Measurements from ENCODE around the gene RARRES2. TPM values are rescaled to one million over a fixed set of nuclear protein-coding genes. Genes with fewer than 3 reads are reported as not detected.

Gene RARRES2
- total RNA-seq, 1 experiment from 2014 or later = 2.1 TPM

GRCh38 chr7:150313870-150314269 is 27.6 kb downstream of the RARRES2 start:
- Histone ChIP-seq H3K4me3 (replicated peaks in 1 of 2; ENCODE audit: low read depth in 1 of 2, low read length in 2 of 2) (no peak overlapping the region), H4K20me1 (ENCODE audit: insufficient read depth) (no peaks in the 10 kb centered on the region), H3K9me2 (ENCODE audit: insufficient read depth) (no peaks in the 10 kb centered on the region), H3K36me3 (ENCODE audit: control insufficient read depth in 1 of 2, insufficient read depth in 2 of 2, low read length in 2 of 2) (no peaks in the 10 kb centered on the region), H3K4me1 (ENCODE audit: control insufficient read depth in 1 of 2, insufficient read depth in 2 of 2, low read length in 2 of 2) (peaks cover 0 to 19% of the 10 kb centered on the region in 2 experiments; a peak in 3 of 4 replicates), H3K4me2 (ENCODE audit: low read length) (no peak overlapping the region), H3K79me2 (ENCODE audit: insufficient read depth, low read length) (no peaks in the 10 kb centered on the region), H3K27ac (ENCODE audit: low read depth, low read length) (no peak overlapping the region), H2AFZ (ENCODE audit: low read depth, low read length, poor library complexity, severe bottlenecking) (no peak overlapping the region), H3K9ac (ENCODE audit: low read length) (no peak overlapping the region), H3K27me3 (ENCODE audit: insufficient read depth, low read length) (no peaks in the 10 kb centered on the region), H3K9me3 (ENCODE audit: control insufficient read depth in 1 of 2, insufficient read depth in 1 of 2, low read depth in 1 of 2, low read length in 2 of 2) (no peaks in the 10 kb centered on the region)
- ChIA-PET RAD21 (ENCODE audit: low non-redundant PET in 1 of 2, low total read pairs in 2 of 2, uncharacterized antibody in 2 of 2, unreplicated experiment in 2 of 2) (no interaction called here), POLR2A (no interaction called here), CTCF (no interaction called here)
- no peak for DNase-seq (ENCODE audit: low read depth, low spot score)
- BruUV-seq (replicated peaks) = no TSS peak
- intact Hi-C loops (cut with micrococcal nuclease) = no loop called here
- ATAC-seq = 0 out of 2 replicates have a peak, but pooled peaks have one; percentile 22
- TF ChIP-seq, protein P1, sequence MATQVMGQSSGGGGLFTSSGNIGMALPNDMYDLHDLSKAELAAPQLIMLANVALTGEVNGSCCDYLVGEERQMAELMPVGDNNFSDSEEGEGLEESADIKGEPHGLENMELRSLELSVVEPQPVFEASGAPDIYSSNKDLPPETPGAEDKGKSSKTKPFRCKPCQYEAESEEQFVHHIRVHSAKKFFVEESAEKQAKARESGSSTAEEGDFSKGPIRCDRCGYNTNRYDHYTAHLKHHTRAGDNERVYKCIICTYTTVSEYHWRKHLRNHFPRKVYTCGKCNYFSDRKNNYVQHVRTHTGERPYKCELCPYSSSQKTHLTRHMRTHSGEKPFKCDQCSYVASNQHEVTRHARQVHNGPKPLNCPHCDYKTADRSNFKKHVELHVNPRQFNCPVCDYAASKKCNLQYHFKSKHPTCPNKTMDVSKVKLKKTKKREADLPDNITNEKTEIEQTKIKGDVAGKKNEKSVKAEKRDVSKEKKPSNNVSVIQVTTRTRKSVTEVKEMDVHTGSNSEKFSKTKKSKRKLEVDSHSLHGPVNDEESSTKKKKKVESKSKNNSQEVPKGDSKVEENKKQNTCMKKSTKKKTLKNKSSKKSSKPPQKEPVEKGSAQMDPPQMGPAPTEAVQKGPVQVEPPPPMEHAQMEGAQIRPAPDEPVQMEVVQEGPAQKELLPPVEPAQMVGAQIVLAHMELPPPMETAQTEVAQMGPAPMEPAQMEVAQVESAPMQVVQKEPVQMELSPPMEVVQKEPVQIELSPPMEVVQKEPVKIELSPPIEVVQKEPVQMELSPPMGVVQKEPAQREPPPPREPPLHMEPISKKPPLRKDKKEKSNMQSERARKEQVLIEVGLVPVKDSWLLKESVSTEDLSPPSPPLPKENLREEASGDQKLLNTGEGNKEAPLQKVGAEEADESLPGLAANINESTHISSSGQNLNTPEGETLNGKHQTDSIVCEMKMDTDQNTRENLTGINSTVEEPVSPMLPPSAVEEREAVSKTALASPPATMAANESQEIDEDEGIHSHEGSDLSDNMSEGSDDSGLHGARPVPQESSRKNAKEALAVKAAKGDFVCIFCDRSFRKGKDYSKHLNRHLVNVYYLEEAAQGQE (IDR thresholded peaks at IDR 0.05; ENCODE audit: low read depth) = no peak
- TF ChIP-seq, protein P2, sequence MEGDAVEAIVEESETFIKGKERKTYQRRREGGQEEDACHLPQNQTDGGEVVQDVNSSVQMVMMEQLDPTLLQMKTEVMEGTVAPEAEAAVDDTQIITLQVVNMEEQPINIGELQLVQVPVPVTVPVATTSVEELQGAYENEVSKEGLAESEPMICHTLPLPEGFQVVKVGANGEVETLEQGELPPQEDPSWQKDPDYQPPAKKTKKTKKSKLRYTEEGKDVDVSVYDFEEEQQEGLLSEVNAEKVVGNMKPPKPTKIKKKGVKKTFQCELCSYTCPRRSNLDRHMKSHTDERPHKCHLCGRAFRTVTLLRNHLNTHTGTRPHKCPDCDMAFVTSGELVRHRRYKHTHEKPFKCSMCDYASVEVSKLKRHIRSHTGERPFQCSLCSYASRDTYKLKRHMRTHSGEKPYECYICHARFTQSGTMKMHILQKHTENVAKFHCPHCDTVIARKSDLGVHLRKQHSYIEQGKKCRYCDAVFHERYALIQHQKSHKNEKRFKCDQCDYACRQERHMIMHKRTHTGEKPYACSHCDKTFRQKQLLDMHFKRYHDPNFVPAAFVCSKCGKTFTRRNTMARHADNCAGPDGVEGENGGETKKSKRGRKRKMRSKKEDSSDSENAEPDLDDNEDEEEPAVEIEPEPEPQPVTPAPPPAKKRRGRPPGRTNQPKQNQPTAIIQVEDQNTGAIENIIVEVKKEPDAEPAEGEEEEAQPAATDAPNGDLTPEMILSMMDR (IDR thresholded peaks at IDR 0.05 in 2 of 3, conservative IDR thresholded peaks at IDR 0.05 in 1 of 3; ENCODE audit: borderline replicate concordance in 1 of 3, insufficient read depth in 1 of 3, low read depth in 2 of 3, low read length in 2 of 3) = no peak

Data from HCT116 (cell line).